ENCODE data around the gene LRRN2.

The LRRN2 gene

DNA sequence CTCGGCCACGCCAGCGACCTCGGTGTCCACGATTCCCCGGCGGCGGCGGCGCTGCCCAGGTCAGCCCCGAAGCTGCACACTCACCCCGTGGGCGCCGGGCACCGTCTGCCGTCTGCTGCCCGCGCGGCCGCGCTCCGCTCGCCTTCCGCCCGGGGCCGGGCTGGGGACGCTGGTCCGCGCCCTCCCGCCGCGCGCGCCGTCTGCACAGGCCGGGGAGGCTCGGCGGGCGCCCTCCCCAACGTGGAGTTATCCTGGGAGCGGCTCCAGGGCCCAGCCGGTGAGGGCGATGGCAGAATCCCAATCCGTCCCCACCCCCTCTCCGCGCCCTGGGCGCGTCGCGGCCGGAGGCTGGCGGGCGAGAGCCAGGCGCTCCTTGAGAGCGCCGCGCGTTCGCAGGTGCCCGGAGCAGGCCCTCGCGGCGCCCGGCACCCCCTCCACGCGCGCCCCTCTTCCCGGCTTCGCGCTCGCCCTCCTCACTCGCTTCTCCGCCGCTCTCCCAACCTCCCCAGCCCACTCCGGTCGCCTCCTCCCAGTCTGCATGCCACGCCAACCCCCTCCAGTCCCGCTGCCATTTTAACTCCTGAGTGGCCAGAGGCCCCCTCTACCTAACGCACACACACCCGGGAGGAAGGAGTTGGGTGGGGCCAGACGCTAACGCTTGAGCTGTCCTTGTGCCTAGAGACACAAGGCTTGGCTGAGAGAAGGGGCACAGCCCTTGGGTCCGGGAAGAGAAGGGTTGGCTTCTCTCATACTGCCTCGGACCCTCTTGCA, at the start of gene LRRN2:
LRRN2 (minus strand) TSS at position 503 of the 771 bp plus-strand sequence. CDS start 65,746 bp downstream, outside the sequence.
- H3K4me3 ChIP-seq (ENCODE audit: low read depth, low read length): peak within 1 kb of the TSS; percentile 11
- TF ChIP-seq, protein P1, sequence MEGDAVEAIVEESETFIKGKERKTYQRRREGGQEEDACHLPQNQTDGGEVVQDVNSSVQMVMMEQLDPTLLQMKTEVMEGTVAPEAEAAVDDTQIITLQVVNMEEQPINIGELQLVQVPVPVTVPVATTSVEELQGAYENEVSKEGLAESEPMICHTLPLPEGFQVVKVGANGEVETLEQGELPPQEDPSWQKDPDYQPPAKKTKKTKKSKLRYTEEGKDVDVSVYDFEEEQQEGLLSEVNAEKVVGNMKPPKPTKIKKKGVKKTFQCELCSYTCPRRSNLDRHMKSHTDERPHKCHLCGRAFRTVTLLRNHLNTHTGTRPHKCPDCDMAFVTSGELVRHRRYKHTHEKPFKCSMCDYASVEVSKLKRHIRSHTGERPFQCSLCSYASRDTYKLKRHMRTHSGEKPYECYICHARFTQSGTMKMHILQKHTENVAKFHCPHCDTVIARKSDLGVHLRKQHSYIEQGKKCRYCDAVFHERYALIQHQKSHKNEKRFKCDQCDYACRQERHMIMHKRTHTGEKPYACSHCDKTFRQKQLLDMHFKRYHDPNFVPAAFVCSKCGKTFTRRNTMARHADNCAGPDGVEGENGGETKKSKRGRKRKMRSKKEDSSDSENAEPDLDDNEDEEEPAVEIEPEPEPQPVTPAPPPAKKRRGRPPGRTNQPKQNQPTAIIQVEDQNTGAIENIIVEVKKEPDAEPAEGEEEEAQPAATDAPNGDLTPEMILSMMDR (IDR thresholded peaks at IDR 0.05; ENCODE audit: low read depth, low read length, missing control alignments): no peak
- no peak for DNase-seq (ENCODE audit: low read depth)

DNA sequence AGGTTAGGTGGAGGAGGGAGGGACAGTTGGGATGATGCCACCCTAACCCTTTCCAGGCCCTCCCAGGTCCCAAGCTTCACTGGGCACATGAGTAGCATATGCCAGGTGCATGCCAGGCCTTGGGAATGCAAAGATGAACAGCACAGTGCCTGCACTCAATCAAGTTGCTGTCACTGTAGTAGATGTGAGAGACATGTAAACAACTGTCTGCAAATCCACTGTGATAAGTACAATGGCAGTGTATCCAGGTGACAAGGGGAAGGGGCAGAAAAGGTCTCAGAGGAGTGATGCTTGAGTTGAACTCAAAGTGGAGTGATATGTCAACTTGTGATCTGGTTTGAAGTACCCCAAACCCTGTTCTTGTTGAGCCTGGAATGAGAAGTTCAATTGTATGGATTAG, 49.5 kb upstream of the LRRN2 start:
- DNase-seq (ENCODE audit: low read depth): no peak
- TF ChIP-seq, protein P1 (IDR thresholded peaks at IDR 0.05; ENCODE audit: low read depth, low read length, missing control alignments): no peak

DNA sequence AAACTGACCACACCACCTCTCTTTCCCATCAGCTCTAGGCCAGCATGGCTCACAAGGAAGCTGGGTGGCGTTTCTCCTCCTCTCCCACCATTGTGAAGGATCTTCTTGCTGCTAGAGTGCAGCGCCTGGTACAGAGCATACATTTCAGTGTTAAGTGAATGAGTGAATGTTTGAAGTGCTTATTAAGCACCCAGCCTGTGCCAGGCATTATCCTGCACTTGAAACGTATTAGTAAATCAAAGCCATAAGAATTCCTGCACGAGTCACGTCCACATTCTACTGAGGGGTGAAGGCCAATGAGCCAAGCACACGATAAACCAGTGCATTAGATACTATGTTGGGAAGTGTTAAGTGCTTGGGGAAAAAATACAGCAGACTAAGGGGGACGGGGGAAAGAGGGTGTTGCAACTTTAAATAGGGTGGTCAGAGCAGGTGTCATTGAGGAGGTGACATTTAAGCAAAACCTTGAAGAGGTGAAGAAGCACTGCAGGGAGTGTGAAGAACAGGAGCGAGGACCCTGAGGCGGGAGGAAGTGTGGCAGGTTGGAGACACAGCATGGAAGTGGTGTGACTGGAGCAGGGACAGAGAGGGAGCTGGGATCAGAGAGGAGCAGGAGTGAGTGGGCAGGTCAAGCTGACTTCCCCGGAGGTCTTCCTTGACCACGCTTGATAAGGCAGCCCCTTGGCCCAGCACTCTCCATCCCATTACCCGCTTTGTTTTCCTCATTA, 48.5 kb upstream of the LRRN2 start:
- no peak overlapping the region for H3K4me3 ChIP-seq (ENCODE audit: low read depth, low read length)
- no peak for DNase-seq (ENCODE audit: low read depth)
- TF ChIP-seq, protein P1 (IDR thresholded peaks at IDR 0.05; ENCODE audit: low read depth, low read length, missing control alignments): no peak

More for the DNA sequence above, 49.5 kb upstream of the LRRN2 start:
- H3K4me3 ChIP-seq (ENCODE audit: low read depth, low read length): no peak overlapping the region

DNA sequence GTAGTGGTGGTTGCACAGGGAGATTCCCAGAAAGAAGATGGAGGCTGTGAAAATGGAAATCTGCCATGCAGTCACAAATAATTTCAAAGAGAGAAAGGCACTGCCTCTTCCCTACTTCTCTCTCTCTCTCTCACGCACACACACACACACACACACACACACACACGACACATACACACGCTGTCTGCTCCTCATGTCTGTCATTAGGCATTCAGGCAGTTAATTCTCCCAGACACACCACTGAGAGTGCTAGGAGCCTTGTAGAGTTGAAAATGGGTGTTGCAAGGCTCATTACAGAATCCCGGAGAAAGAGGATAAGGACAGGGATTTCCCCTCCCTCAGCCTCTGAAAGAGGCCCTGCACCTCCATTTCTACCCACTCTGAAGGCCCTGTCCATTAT, 47.8 kb upstream of the LRRN2 start:
- DNase-seq (ENCODE audit: low read depth): no peak
- TF ChIP-seq, protein P1 (IDR thresholded peaks at IDR 0.05; ENCODE audit: low read depth, low read length, missing control alignments): no peak
- no peak overlapping the region for H3K4me3 ChIP-seq (ENCODE audit: low read depth, low read length)

DNA sequence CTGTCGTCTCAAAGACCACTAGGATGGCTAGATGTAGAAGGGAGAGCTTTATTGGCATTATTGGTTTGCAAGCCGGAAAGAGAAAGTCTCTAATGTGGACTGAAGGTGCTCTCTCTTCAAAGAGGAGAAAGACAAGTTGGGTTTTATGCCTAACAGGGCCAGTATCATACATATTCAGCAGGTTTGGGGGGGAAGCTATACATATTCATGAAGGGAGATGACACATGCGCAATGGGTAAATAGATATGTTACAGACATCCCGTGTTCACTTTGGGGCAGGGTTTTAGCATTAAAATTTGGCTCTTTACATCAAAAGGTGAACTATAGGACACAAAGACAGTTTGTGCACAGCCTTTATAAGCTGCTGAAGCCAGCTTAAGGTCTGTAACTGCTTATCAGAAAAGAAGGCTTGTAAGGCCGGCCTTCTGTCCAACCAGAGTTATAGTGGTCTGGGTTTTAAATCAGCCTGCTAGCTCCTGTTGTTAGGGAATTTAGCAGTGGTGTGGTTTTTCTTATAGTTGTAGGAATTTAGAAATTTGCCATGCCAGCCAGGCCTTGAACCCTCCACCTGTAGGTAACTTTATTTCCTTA, 46.5 kb upstream of the LRRN2 start:
- no peak overlapping the region for H3K4me3 ChIP-seq (ENCODE audit: low read depth, low read length)
- no peak for DNase-seq (ENCODE audit: low read depth)
- TF ChIP-seq, protein P1 (IDR thresholded peaks at IDR 0.05; ENCODE audit: low read depth, low read length, missing control alignments): no peak

DNA sequence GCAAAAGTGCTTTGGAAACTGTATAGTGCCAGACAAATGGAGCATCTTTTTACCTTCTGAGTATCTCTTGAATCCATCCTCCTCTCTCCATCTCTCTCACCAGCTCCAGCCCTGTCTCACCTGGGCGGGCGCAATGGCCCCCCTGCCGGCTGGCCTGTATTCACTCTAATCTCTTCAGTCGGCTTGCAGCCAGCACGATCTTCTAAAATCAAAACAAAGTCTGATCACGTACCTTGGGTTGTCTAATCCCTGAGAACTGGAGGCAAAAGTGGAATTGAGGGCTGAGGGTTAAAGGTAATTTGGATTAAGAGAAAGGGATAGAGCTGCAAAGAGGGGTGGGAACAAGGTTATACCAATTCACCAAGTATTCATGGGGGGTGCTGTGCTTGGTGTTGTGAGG, 46.0 kb upstream of the LRRN2 start:
- TF ChIP-seq, protein P1 (IDR thresholded peaks at IDR 0.05; ENCODE audit: low read depth, low read length, missing control alignments): no peak
- H3K4me3 ChIP-seq (ENCODE audit: low read depth, low read length): no peak overlapping the region
- DNase-seq (ENCODE audit: low read depth): no peak
